CD14-positive monocyte (primary cell): Measurements from ENCODE around the gene ITGA11. TPM values are rescaled to one million over a fixed set of nuclear protein-coding genes. Genes with fewer than 3 reads are reported as not detected.
A peak's percentile ranks its signal among the peaks of the same experiment; 100 is the strongest.

Experiments
- DNase-seq, 3 donors: peaks; one replicate each; pipeline ENCODE4 v3.0.0-alpha.2; 2011 to 2022
- H2AFZ ChIP-seq: 2 replicates; pipeline ENCODE4 v1.6.0; 2012; ENCODE audit warnings: mild to moderate bottlenecking, low read depth, low read length, inconsistent platforms; ENCODE audit not compliant: insufficient read depth, poor library complexity, severe bottlenecking
- H3K27ac ChIP-seq, 2 donors: 1 replicate in 1 of 2; 2 replicates in 1 of 2; pipeline ENCODE4 v1.5.1; 2012 to 2013; ENCODE audit warnings: low read length in 2 of 2, control low read depth in 1 of 2, inconsistent platforms in 1 of 2, low read depth in 1 of 2, mild to moderate bottlenecking in 1 of 2
- H3K27me3 ChIP-seq, 2 donors: one replicate each; pipeline versions ENCODE4 v1.6.0 to v1.6.1; 2011 to 2013; ENCODE audit warnings: low read length in 2 of 2; ENCODE audit not compliant: control insufficient read depth in 2 of 2, insufficient read depth in 2 of 2
- H3K36me3 ChIP-seq, 2 donors: replicated peaks in 1 of 2; 1 replicate in 1 of 2; 2 replicates in 1 of 2; pipeline versions ENCODE4 v1.5.1 to v1.6.1; 2012 to 2013; ENCODE audit warnings: low read length in 2 of 2, control low read depth in 1 of 2, inconsistent platforms in 1 of 2, mild to moderate bottlenecking in 1 of 2; ENCODE audit not compliant: insufficient read depth in 2 of 2, control insufficient read depth in 1 of 2
- H3K4me1 ChIP-seq, 2 donors: 1 replicate in 1 of 2; 2 replicates in 1 of 2; pipeline versions ENCODE4 v1.5.1 to v1.6.1; 2012 to 2013; ENCODE audit warnings: low read length in 2 of 2, control low read depth in 1 of 2, inconsistent platforms in 1 of 2, mild to moderate bottlenecking in 1 of 2, moderate library complexity in 1 of 2; ENCODE audit not compliant: insufficient read depth in 2 of 2, control insufficient read depth in 1 of 2
- H3K4me2 ChIP-seq: replicated peaks from 2 replicates; pipeline ENCODE3; 2012; ENCODE audit warnings: low read length, moderate library complexity, mild to moderate bottlenecking; ENCODE audit not compliant: poor library complexity, severe bottlenecking; ENCODE audit errors: extremely low read depth
- H3K4me3 ChIP-seq, 3 experiments: fragments of 200-600 bp in 1 of 3; sonication (generic) in 1 of 3; replicated peaks in 1 of 3; 1 replicate in 2 of 3; 2 replicates in 1 of 3; pipeline ENCODE4 v1.5.1; 2011 to 2013; ENCODE audit warnings: low read length in 3 of 3, mild to moderate bottlenecking in 3 of 3, control low read depth in 2 of 3, low read depth in 2 of 3, inconsistent platforms in 1 of 3, moderate library complexity in 1 of 3
- H3K79me2 ChIP-seq: 2 replicates; pipeline ENCODE4 v1.6.0; 2012; ENCODE audit warnings: mild to moderate bottlenecking, control low read depth, inconsistent platforms, low read length, moderate library complexity; ENCODE audit not compliant: insufficient read depth
- H3K9ac ChIP-seq: 2 replicates; pipeline ENCODE4 v1.6.0; 2017; ENCODE audit warnings: low read length, mild to moderate bottlenecking; ENCODE audit not compliant: insufficient read depth, poor library complexity, severe bottlenecking
- H3K9me3 ChIP-seq, 2 donors: replicated peaks in 1 of 2; 1 replicate in 1 of 2; 2 replicates in 1 of 2; pipeline versions ENCODE4 v1.5.1 to v1.6.1; 2012 to 2013; ENCODE audit warnings: low read length in 2 of 2, control low read depth in 1 of 2; ENCODE audit not compliant: control insufficient read depth in 1 of 2, insufficient read depth in 1 of 2
- H4K20me1 ChIP-seq: 2 replicates; pipeline ENCODE4 v1.6.0; 2012; ENCODE audit warnings: mild to moderate bottlenecking, low read length, control low read depth, moderate library complexity; ENCODE audit not compliant: insufficient read depth
- H3K27ac Mint-ChIP-seq, 7 donors: one replicate each; pipeline ENCODE4 v1.8.0; 2020; ENCODE audit warnings: mild to moderate bottlenecking in 7 of 7, mixed read lengths in 7 of 7, moderate library complexity in 6 of 7, inconsistent platforms in 2 of 7
- H3K27me3 Mint-ChIP-seq, 3 donors: one replicate each; pipeline ENCODE4 v1.8.0; 2021 to 2022; ENCODE audit warnings: low read depth in 3 of 3, mild to moderate bottlenecking in 3 of 3, mixed read lengths in 3 of 3, moderate library complexity in 3 of 3, inconsistent platforms in 1 of 3
- H3K36me3 Mint-ChIP-seq, 2 donors: one replicate each; pipeline ENCODE4 v1.8.0; 2020; ENCODE audit warnings: mixed read lengths in 2 of 2, inconsistent platforms in 1 of 2, mild to moderate bottlenecking in 1 of 2
- H3K4me1 Mint-ChIP-seq: one replicate; pipeline ENCODE4 v1.8.0; 2020; ENCODE audit warnings: mild to moderate bottlenecking, mixed read lengths
- H3K4me3 Mint-ChIP-seq, 2 donors: one replicate each; pipeline ENCODE4 v1.8.0; 2020; ENCODE audit warnings: mild to moderate bottlenecking in 2 of 2, mixed read lengths in 2 of 2, moderate library complexity in 1 of 2
- H3K9me3 Mint-ChIP-seq, 7 donors: one replicate each; pipeline ENCODE4 v1.8.0; 2020 to 2022; ENCODE audit warnings: mixed read lengths in 7 of 7, mild to moderate bottlenecking in 6 of 7, moderate library complexity in 6 of 7, inconsistent platforms in 2 of 7
- CTCF ChIP-seq: fragments of 200-600 bp; IDR thresholded peaks from one replicate; pipeline ENCODE4 v1.8.0; 2022; ENCODE audit warnings: antibody characterized with exemption, mild to moderate bottlenecking
- WGBS: methylation state at CpG from one replicate; pipeline ENCODE4 v1.1.5; 2013; ENCODE audit warnings: missing lambda C conversion rate; ENCODE audit not compliant: insufficient coverage; 5-methylcytosine and 5-hydroxymethylcytosine counted together
- intact Hi-C, 2 donors: fragments of 100-400 bp; cut with micrococcal nuclease; formaldehyde crosslinking; loops; one replicate each; pipeline versions ENCODE4 v1.15.0 to v1.15.1; 2023
- polyA minus RNA-seq: library from RNA; depleted of rRNA, polyadenylated mRNA; stranded (reverse); fragments of >200 nt; gene quantifications from 2 replicates; pipeline ENCODE4 v1.2.3, GENCODE V29; 2012
- polyA plus RNA-seq, 3 donors: library from polyadenylated mRNA; depleted of rRNA in 1 of 3; unstranded in 2 of 3; stranded (reverse) in 1 of 3; fragments of 300-500 nt in 2 of 3; fragments of >200 nt in 1 of 3; fragmentation: Illumina TruSeq in 2 of 3; gene quantifications; 1 replicate in 2 of 3; 2 replicates in 1 of 3; pipeline ENCODE4 v1.2.3, GENCODE V29; 2012 to 2021
- total RNA-seq, 12 experiments: library from RNA in 1 of 12; stranded (reverse) in 1 of 12; fragments of 120-200 nt in 1 of 12; gene quantifications; one replicate each; pipeline ENCODE4 v1.2.4 and lab custom pipeline; 2013 to 2026; ENCODE audit warnings: mixed read lengths in 6 of 12, inconsistent platforms in 1 of 12

Gene ITGA11, protein sequence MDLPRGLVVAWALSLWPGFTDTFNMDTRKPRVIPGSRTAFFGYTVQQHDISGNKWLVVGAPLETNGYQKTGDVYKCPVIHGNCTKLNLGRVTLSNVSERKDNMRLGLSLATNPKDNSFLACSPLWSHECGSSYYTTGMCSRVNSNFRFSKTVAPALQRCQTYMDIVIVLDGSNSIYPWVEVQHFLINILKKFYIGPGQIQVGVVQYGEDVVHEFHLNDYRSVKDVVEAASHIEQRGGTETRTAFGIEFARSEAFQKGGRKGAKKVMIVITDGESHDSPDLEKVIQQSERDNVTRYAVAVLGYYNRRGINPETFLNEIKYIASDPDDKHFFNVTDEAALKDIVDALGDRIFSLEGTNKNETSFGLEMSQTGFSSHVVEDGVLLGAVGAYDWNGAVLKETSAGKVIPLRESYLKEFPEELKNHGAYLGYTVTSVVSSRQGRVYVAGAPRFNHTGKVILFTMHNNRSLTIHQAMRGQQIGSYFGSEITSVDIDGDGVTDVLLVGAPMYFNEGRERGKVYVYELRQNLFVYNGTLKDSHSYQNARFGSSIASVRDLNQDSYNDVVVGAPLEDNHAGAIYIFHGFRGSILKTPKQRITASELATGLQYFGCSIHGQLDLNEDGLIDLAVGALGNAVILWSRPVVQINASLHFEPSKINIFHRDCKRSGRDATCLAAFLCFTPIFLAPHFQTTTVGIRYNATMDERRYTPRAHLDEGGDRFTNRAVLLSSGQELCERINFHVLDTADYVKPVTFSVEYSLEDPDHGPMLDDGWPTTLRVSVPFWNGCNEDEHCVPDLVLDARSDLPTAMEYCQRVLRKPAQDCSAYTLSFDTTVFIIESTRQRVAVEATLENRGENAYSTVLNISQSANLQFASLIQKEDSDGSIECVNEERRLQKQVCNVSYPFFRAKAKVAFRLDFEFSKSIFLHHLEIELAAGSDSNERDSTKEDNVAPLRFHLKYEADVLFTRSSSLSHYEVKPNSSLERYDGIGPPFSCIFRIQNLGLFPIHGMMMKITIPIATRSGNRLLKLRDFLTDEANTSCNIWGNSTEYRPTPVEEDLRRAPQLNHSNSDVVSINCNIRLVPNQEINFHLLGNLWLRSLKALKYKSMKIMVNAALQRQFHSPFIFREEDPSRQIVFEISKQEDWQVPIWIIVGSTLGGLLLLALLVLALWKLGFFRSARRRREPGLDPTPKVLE
- total RNA-seq (2013): 0.06 TPM
- polyA plus RNA-seq: under 1 TPM in 2 of 3 donors, not detected in 1; under 0.01 to 0.01 TPM
- polyA minus RNA-seq: under 0.01 TPM in 1 of 2 replicates, not detected in the other
- 0.21 to 6.3 (median 1.2) reads per million in 11 experiments for total RNA-seq (lab: John Stamatoyannopoulos, UW)

- H3K4me3 Mint-ChIP-seq: peak within 1 kb of the TSS in 1 of 2 donors; percentile 74
- no peak for DNase-seq
- H3K27ac Mint-ChIP-seq: peak within 1 kb of the TSS in 2 of 7 donors; percentile 35 to 84
- no peaks in the 10 kb centered on the region for H3K36me3 ChIP-seq
- peaks cover 3 to 14% of the 10 kb centered on the region in 2 donors for H3K9me3 ChIP-seq
- no peak for TF ChIP-seq CTCF
- H3K4me2 ChIP-seq: peak within 1 kb of the TSS; percentile 61
- H3K27ac ChIP-seq: no peak within 1 kb of the TSS
- H3K4me1 ChIP-seq: peaks cover 8 to 13% of the 10 kb centered on the region in 2 donors
- WGBS: 1% methylated on average over 45 of the region's 49 CpGs
- peak within 1 kb of the TSS; percentile 50 for H2AFZ ChIP-seq
- H3K36me3 Mint-ChIP-seq: no peaks in the 10 kb centered on the region
- no peak within 1 kb of the TSS for H3K9ac ChIP-seq
- H3K4me3 ChIP-seq: peak within 1 kb of the TSS in 1 of 3 experiments; percentile 48
- H3K4me1 Mint-ChIP-seq: peaks cover 4% of the 10 kb centered on the region
- intact Hi-C loops: no loop called here
- no peaks in the 10 kb centered on the region for H4K20me1 ChIP-seq
- H3K79me2 ChIP-seq: no peaks in the 10 kb centered on the region
- peaks cover 37 to 66% of the 10 kb centered on the region in 2 donors for H3K27me3 ChIP-seq
- peaks cover 0 to 7% (median 0%) of the 10 kb centered on the region in 7 donors for H3K9me3 Mint-ChIP-seq
- H3K27me3 Mint-ChIP-seq: peaks cover 58 to 79% (median 58%) of the 10 kb centered on the region in 3 donors
Measured at GRCh38 chr15:68431792-68432401, at the start of gene ITGA11. Gene ITGA11, minus strand, starts transcription at chr15:68432163. Its CDS starts 97 bp downstream, at chr15:68432066.
